ENCODE results near the gene MAN2A2.
A peak's percentile ranks its signal among the peaks of the same experiment; 100 is the strongest.
"Not testable (repeated sequence)": the region's sequence is repeated elsewhere in the genome, so short reads cannot be mapped to it uniquely, and the experiment has no call there.

MAN2A2 gene

DNA sequence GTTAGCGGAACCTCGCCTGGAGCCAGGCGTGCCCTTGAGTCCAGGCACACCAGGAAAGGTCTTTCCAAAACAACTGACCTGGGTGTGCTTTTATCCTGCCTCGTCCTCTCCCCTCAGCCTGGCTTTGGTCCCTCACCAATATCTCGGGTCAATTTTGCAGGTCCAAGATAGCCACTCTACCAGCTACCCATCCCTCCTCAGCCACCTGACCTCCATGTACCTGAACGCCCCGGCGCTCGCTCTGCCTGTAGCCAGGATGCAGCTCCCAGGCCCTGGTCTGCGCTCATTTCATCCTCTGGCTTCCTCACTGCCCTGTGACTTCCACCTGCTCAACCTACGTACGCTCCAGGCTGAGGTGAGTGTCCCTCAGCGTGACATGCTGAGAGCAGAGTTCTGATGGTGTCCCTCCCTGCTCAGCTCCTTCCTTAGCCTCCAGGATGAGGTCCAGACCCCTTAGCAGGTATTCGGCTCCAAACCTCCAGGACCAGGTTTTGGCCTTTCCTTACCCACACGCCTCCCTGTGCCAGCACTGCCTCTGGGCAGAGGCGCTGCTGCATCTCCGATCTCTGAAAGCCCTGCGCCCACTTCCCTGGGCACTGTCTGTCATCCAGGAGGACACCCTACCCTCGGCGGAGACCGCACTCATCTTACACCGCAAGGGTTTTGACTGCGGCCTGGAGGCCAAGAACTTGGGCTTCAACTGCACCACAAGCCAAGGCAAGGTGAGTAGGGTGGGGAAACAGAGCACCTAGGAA lies 15.1 kb downstream of the MAN2A2 start:
- peak; percentile 22 for DNase-seq (ENCODE audit: low spot score)

DNA sequence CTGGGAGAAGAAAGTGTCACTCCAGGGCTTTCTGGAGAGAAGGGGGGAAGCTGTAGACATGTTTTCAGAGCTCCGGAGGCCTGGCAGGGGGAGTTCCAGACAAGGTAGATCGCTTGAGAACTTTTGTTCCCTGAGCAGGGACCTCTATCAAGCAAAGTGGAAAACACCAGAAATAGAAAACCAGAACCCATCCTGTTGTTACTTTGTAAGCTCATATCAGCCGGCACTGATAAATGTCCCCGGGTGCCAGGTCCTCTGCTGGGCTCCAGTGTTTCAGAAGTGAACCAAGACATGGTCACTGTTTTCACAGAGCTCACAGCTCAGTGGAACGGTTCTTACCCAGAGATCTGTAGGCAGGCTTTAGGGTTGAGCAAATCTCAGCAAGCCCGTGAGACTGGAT lies 15.7 kb downstream of the MAN2A2 start:
- no peak for DNase-seq (ENCODE audit: low spot score)

GRCh38 chr15:90921887-90922286 lies 18.8 kb downstream of the MAN2A2 start:
- no peak for DNase-seq (ENCODE audit: low spot score)

- DNase-seq (ENCODE audit: low spot score), result peak; percentile 30
Measured at GRCh38 chr15:90922712-90923322, 19.7 kb downstream of the MAN2A2 start.

DNA sequence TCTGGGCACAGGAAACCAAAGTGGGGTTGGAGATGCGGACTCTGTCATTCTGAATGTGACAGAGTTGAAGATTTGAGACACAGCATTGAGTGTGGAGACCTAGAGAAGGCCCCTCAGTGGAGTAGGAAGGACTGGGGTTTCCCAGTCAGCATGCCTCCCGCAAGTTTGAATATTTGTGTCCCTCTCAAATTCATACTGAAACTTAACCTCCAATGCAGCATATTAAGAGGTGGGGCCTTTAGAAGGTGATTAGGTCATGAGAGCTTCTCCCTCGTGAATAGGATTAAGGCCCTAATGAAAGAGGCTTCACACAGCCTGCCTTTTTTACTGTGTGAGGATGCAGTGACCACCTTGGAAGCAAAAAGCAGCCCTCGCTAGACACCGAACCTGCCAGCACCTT lies 21.3 kb downstream of the MAN2A2 start:
- DNase-seq (ENCODE audit: low spot score), result no peak

DNA sequence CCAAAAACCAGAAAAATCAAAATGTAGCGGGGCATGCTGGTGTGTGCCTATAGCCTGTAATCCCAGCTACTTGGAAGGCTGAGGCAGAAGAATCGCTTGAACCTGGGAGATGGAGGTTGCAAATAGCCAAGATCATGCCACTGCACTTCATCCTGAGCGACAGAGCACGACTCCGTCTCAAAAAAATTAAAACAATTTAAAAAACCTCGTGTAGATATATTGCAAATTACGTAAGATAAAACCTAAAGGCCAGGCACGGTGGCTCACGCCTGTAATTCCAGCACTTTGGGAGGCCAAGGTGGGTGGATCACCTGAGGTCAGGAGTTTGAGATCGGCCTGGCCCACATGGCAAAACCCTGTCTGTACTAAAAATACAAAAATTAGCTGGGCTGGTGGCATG lies 23.7 kb downstream of the MAN2A2 start:
- not testable (repeated sequence) for DNase-seq (ENCODE audit: low spot score)

GRCh38 chr15:90928106-90928505 lies 25.0 kb downstream of the MAN2A2 start:
- not testable (repeated sequence) for DNase-seq (ENCODE audit: low spot score)

DNA sequence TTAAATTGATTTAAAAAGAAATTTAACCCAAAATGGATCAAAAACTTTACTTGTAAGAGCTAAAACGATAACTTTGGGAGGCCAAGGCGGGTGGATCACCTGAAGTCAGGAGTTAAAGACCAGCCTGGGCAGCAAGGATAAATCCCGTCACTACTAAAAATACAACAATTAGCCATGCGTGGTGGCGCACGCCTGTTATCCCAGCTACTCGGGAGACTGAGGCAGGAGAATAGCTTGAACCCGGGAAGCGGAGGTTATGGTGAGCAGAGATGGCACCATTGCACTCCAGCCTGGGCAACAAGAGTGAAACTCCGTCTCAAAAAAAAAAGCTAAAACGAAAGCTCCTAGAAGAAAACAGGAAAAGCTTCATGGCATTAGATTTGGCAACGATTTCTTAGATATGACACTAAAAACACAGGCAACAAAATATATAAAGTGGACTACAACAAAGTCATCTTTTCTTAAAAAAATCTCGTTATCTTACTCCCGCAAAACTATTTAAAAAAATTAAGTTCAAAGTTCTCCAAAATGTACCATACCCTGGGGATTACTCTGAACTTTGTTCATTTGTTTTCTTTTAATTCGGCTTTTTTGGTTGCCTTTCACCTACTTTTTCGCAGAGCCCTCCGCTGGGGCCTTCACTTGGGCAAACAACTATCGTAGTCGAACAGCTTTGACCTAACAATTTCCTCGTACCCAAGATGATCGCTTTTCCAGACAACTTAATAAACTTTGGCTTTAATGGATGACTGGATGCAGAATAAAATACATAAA lies 26.3 kb downstream of the MAN2A2 start:
- no peak for DNase-seq (ENCODE audit: low spot score)

GRCh38 chr15:90930861-90931574 lies 27.9 kb downstream of the MAN2A2 start:
- DNase-seq (ENCODE audit: low spot score), result no peak

- no peak for DNase-seq (ENCODE audit: low spot score)
Measured at GRCh38 chr15:90931575-90931827, 28.4 kb downstream of the MAN2A2 start.

- peak; percentile 94 for DNase-seq (ENCODE audit: low spot score)
Measured at GRCh38 chr15:90931828-90932659, 28.9 kb downstream of the MAN2A2 start, which contains the start of gene HDDC3. TSS of gene HDDC3 (minus strand) at chr15:90932549. CDS start at chr15:90932540, 9 bp downstream.

DNA sequence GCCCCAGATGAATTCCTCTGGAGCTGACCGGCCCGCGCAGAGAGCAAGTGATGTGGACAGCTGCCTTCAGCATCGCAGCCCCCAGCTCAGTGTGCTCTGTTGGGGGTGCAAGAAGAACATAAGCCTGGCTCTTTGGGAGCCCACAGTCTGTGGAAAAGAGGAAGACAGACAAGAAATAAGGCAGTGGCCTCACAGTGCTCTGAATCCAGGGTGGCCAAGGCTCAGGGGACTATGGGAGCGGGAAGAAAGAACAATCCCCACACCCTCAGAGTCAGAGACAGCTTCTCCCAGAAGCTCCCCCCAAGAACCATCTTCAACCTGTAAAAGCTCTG lies 29.5 kb downstream of the MAN2A2 start:
- DNase-seq (ENCODE audit: low spot score), result no peak

DNA sequence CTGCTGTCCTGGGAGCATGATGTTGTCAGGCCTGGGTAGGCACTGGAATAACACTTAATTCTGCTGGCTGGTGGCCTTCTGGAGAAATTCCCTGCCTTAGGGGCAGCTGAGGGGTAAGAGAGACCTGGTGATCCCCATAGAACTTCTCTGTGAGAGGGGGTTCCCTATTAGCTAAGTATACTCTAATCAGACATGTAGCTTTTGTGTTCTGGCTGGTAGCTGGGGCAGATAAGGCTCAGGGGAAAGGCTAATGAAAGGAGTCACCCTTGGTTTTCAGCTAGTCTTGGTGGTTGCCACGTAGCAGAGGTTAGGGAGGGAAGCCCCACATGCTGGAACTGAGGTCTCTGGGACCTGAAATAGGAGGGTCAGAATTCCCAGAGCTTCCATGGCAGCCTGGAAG lies 30.2 kb downstream of the MAN2A2 start:
- DNase-seq (ENCODE audit: low spot score), result no peak

DNA sequence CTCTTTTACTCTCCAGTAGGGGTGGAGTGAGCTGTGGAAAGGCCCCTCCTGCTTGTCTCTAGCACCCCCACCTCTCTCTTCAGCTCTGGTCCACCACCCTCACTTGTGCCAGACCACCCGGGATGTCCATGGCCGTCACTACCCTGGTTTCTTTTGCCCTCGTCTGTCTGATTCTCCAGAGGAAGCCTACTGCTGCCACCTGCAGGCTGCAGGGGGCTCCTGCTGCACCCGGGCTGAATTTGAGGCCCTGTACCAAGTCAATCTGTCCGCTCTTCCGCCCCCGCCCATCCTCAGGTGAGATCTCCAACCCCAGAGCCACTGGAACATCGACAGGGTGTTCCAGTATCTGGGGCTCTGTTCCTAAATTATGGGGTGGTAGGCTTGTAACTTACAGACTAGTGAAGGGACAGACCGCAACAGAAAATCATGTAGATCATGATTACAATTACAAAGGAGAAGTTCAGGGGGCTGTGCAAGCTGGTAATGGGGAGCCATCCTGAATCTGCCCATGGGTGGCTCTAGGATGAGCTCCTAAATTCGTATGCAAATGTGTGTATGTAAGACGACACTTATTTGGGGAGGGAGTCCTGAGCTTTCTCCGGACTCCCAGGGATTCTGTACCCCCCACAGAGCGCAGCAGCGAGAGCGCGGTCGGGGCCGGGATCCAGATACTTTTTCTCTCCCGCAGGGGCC lies 31.3 kb downstream of the MAN2A2 start:
- peak; percentile 86 for DNase-seq (ENCODE audit: low spot score)

DNA sequence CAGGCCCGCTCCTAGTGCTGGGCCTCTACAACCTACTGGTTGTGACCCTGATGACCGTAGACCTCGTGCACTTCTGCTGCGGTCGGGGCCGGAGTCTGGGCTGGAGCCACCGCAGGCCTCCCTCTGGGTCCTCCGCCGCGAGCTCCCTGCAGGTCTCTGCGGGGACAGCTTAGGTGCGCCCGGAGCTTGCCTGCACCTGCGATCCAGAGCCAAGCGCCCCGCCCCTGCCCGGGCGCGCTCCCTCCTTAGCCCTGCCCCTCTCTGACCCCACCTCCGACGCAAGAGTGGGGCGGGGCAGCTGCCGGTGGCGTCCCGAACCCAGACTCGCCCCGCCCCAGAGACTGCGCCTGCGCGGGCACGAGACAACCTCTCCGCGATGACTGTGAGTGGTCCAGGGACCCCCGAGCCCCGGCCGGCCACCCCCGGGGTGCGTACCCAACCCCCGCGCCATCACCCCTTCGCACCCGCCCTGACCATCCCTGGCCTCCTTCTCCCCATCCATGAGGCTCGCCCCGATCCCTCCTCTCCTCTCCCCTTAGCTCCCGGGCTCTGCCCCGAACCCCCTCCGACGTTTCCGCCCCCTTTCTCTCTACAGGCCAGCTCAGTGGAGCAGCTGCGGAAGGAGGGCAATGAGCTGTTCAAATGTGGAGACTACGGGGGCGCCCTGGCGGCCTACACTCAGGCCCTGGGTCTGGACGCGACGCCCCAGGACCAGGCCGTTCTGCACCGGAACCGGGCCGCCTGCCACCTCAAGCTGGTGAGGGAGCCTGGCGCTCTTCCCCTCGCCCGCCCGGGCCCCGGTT lies 32.0 kb downstream of the MAN2A2 start, which contains the start of gene UNC45A:
Gene UNC45A, plus strand, starts transcription at position 337 of the 803 bp plus-strand sequence. Its CDS starts 40 bp downstream, at position 377.
- peak; percentile 94 for DNase-seq (ENCODE audit: low spot score)

GRCh38 chr15:90936823-90937222 lies 33.7 kb downstream of the MAN2A2 start:
- no peak for DNase-seq (ENCODE audit: low spot score)

- DNase-seq (ENCODE audit: low spot score), result no peak
Measured at GRCh38 chr15:90938261-90938660, 35.2 kb downstream of the MAN2A2 start.

GRCh38 chr15:90939756-90940155 lies 36.7 kb downstream of the MAN2A2 start:
- DNase-seq (ENCODE audit: low spot score), result no peak

- no peak for DNase-seq (ENCODE audit: low spot score)
Measured at GRCh38 chr15:90941038-90941437, 37.9 kb downstream of the MAN2A2 start.

Measured in ecto neural progenitor cell (in vitro differentiated cells).